Measurements from ENCODE around the gene CD2AP. TPM values are rescaled to one million over a fixed set of nuclear protein-coding genes. Genes with fewer than 3 reads are reported as not detected.

CD2AP gene
- total and polyA plus RNA-seq, 9 of the 15 experiments (the other 6 are each of a cell fraction or from before 2014, with no cell fraction given), result 9.4 to 69.7 (median 38.7) TPM

- TF ChIP-seq FOXJ3 (CRISPR knock-in tag; IDR thresholded peaks at IDR 0.05) (no peak), MTA2 (IDR thresholded peaks at IDR 0.05; ENCODE audit: low read depth) (no peak), USF2 (CRISPR knock-in tag; IDR thresholded peaks at IDR 0.05) (peak; percentile 30; the same call in 1 of the 2 replicates), RFX1 (IDR thresholded peaks at IDR 0.05) (no peak), SIN3A (IDR thresholded peaks at IDR 0.05; ENCODE audit: borderline replicate concordance in 2 of 2, control insufficient read depth in 1 of 2, low read depth in 2 of 2, low read length in 2 of 2) (no peak), PRDM10 (IDR thresholded peaks at IDR 0.05; ENCODE audit: partially characterized antibody) (no peak), THAP7 (CRISPR knock-in tag; IDR thresholded peaks at IDR 0.05) (no peak), CCNT2 (IDR thresholded peaks at IDR 0.05; ENCODE audit: borderline replicate concordance, extremely low read depth, insufficient read length, low read depth, low read length) (no peak), MEIS2 (IDR thresholded peaks at IDR 0.05; ENCODE audit: partially characterized antibody) (peak; percentile 32), MCM5 (IDR thresholded peaks at IDR 0.05; ENCODE audit: low read depth) (no peak), SPI1 (IDR thresholded peaks at IDR 0.05; ENCODE audit: borderline replicate concordance, low read depth, low read length) (no peak), RCOR1 (IDR thresholded peaks at IDR 0.05; ENCODE audit: borderline replicate concordance in 1 of 2, low read depth in 2 of 2, low read length in 2 of 2) (peak in 1 of 2 experiments; percentile 86; a peak in 2 of 4 replicates), CEBPG (CRISPR knock-in tag; IDR thresholded peaks at IDR 0.05) (no peak), CEBPG (tag; conservative IDR thresholded peaks at IDR 0.05 in 1 of 2, IDR thresholded peaks at IDR 0.05 in 1 of 2) (0 out of 4 replicates have a peak, but pooled peaks of 1 of the 2 experiments have one; percentile 14), ZNF655 (CRISPR knock-in tag; IDR thresholded peaks at IDR 0.05) (no peak), KHSRP (IDR thresholded peaks at IDR 0.05) (no peak), TRIM25 (IDR thresholded peaks at IDR 0.05; ENCODE audit: borderline replicate concordance) (no peak), HOXB6 (CRISPR knock-in tag; IDR thresholded peaks at IDR 0.05; ENCODE audit: borderline replicate concordance) (no peak), ZNF445 (CRISPR knock-in tag; IDR thresholded peaks at IDR 0.05; ENCODE audit: low read depth) (no peak)
Measured at GRCh38 chr6:47669684-47670513, 192.3 kb downstream of the CD2AP start (continued).
